ENCODE data around the gene TMEM253.

The TMEM253 gene

GRCh38 chr14:21078726-21079125, 22.1 kb upstream of the TMEM253 start:
- Histone ChIP-seq H3K36me3 (replicated peaks) (peaks cover 93% of the 10 kb centered on the region), H3K27ac (no peak overlapping the region), H3K4me3 (ENCODE audit: low read depth, low read length) (no peak overlapping the region), H3K27me3 (replicated peaks) (no peaks in the 10 kb centered on the region)
- DNase-seq = no peak
- no peak for TF ChIP-seq CTCF (IDR thresholded peaks at IDR 0.05; ENCODE audit: low read depth, low read length, missing control alignments)
- in situ Hi-C loops (cut with HindIII; ENCODE audit: low pct_ligation_motif_present, low sequenced_read_pairs) = no loop called here

- DNase-seq = no peak
- Histone ChIP-seq H3K27ac (no peak overlapping the region), H3K27me3 (replicated peaks) (no peaks in the 10 kb centered on the region), H3K4me3 (ENCODE audit: low read depth, low read length) (no peak overlapping the region), H3K36me3 (replicated peaks) (peaks cover 94% of the 10 kb centered on the region)
- in situ Hi-C loops (cut with HindIII; ENCODE audit: low pct_ligation_motif_present, low sequenced_read_pairs) = no loop called here
- no peak for TF ChIP-seq CTCF (IDR thresholded peaks at IDR 0.05; ENCODE audit: low read depth, low read length, missing control alignments)
Observed at GRCh38 chr14:21081521-21082142, 19.2 kb upstream of the TMEM253 start.

- peaks cover 78% of the 10 kb centered on the region for H3K36me3 ChIP-seq (replicated peaks)
- no peak for TF ChIP-seq CTCF (IDR thresholded peaks at IDR 0.05; ENCODE audit: low read depth, low read length, missing control alignments)
- no peak overlapping the region for H3K4me3 ChIP-seq (ENCODE audit: low read depth, low read length)
- in situ Hi-C loops (cut with HindIII; ENCODE audit: low pct_ligation_motif_present, low sequenced_read_pairs) = no loop called here
- DNase-seq = no peak
- H3K27ac ChIP-seq = no peak overlapping the region
- no peaks in the 10 kb centered on the region for H3K27me3 ChIP-seq (replicated peaks)
Observed at GRCh38 chr14:21083565-21084325, 17.1 kb upstream of the TMEM253 start.

- no peak for DNase-seq
- Histone ChIP-seq H3K27me3 (replicated peaks) (no peaks in the 10 kb centered on the region), H3K4me3 (ENCODE audit: low read depth, low read length) (no peak overlapping the region), H3K27ac (peak overlapping the region; percentile 41), H3K36me3 (replicated peaks) (peaks cover 77% of the 10 kb centered on the region)
- in situ Hi-C loops (cut with HindIII; ENCODE audit: low pct_ligation_motif_present, low sequenced_read_pairs) = no loop called here
- no peak for TF ChIP-seq CTCF (IDR thresholded peaks at IDR 0.05; ENCODE audit: low read depth, low read length, missing control alignments)
Observed at GRCh38 chr14:21084396-21084795, 16.5 kb upstream of the TMEM253 start.

- no peak for TF ChIP-seq CTCF (IDR thresholded peaks at IDR 0.05; ENCODE audit: low read depth, low read length, missing control alignments)
- Histone ChIP-seq H3K27me3 (replicated peaks) (no peaks in the 10 kb centered on the region), H3K36me3 (replicated peaks) (peaks cover 68% of the 10 kb centered on the region), H3K4me3 (ENCODE audit: low read depth, low read length) (no peak overlapping the region), H3K27ac (peak overlapping the region; percentile 41)
- in situ Hi-C loops (cut with HindIII; ENCODE audit: low pct_ligation_motif_present, low sequenced_read_pairs) = no loop called here
- DNase-seq = peak; percentile 56
Observed at GRCh38 chr14:21084998-21085853, 15.6 kb upstream of the TMEM253 start.
